Esophagus muscularis mucosa (tissue), 4 donors: ENCODE results near the gene PHF23. TPM values are rescaled to one million over a fixed set of nuclear protein-coding genes. Genes with fewer than 3 reads are reported as not detected.

Source experiments
- DNase-seq: peaks from one replicate; pipeline ENCODE4 v3.0.0-alpha.2; 2017; ENCODE audit errors: extremely low spot score
- H3K27ac ChIP-seq, 4 donors: fragments of 200-600 bp; sonication (generic); replicated peaks in 1 of 4; 1 replicate in 3 of 4; 2 replicates in 1 of 4; pipeline ENCODE4 v1.5.1; 2016 to 2019; ENCODE audit warnings: mild to moderate bottlenecking in 1 of 4
- H3K27me3 ChIP-seq, 4 donors: fragments of 200-600 bp; sonication (generic); one replicate each; pipeline versions ENCODE4 v1.5.1 to v1.6.0; 2016 to 2019
- H3K36me3 ChIP-seq, 4 donors: fragments of 200-600 bp; sonication (generic); one replicate each; pipeline ENCODE4 v1.5.1; 2016 to 2019
- H3K4me1 ChIP-seq, 4 donors: fragments of 200-600 bp; sonication (generic); one replicate each; pipeline ENCODE4 v1.5.1; 2016 to 2019
- H3K4me3 ChIP-seq, 4 donors: fragments of 200-600 bp; sonication (generic); 1 replicate in 2 of 4; 2 replicates in 2 of 4; pipeline ENCODE4 v1.5.1; 2016 to 2019; ENCODE audit warnings: mild to moderate bottlenecking in 4 of 4, moderate library complexity in 1 of 4
- H3K9me3 ChIP-seq, 4 donors: fragments of 200-600 bp; sonication (generic); 1 replicate in 3 of 4; 2 replicates in 1 of 4; pipeline ENCODE4 v1.5.1; 2016 to 2019
- CTCF ChIP-seq, 3 experiments: fragments of 200-600 bp in 2 of 3; fragments of 450-650 bp in 1 of 3; sonication (generic) in 2 of 3; IDR thresholded peaks; one replicate each; pipeline ENCODE4 v1.5.1; 2017 to 2019; ENCODE audit warnings: antibody characterized with exemption in 3 of 3, mild to moderate bottlenecking in 2 of 3, moderate library complexity in 1 of 3
- EP300 ChIP-seq: sonication (generic); formaldehyde crosslinking; IDR thresholded peaks from one replicate; pipeline ENCODE4 v1.6.1; 2017; ENCODE audit warnings: antibody characterized with exemption
- POLR2A ChIP-seq: fragments of 450-650 bp; IDR thresholded peaks from one replicate; pipeline ENCODE4 v1.6.1; 2017; ENCODE audit warnings: antibody characterized with exemption, moderate library complexity, mild to moderate bottlenecking, low read depth
- POLR2AphosphoS5 ChIP-seq, 2 donors: sonication (generic); formaldehyde crosslinking; IDR thresholded peaks; one replicate each; pipeline ENCODE4 v1.6.1; 2017; ENCODE audit warnings: antibody characterized with exemption in 2 of 2
- WGBS: methylation state at CpG from one replicate; pipeline ENCODE4 v1.1.5; 2018; 5-methylcytosine and 5-hydroxymethylcytosine counted together
- intact Hi-C: fragments of 100-400 bp; cut with DNase I; formaldehyde crosslinking; loops from one replicate; pipeline ENCODE4 v1.15.1; 2023
- total RNA-seq, 4 donors: library from RNA; depleted of rRNA; stranded (reverse); fragments of >200 nt; gene quantifications; one replicate each; pipeline versions ENCODE4 v1.1.0 to v1.2.1, GENCODE V29; 2016

The PHF23 gene
- total RNA-seq, 4 donors from 2014 or later, result 21.6 to 38.1 (median 24.8) TPM

- peak overlapping the region in 2 of 4 donors; percentile 19 to 22 for H3K27ac ChIP-seq
- intact Hi-C loops, result no loop called here
- H3K27me3 ChIP-seq, result no peaks in the 10 kb centered on the region
- H3K36me3 ChIP-seq, result peaks cover 0 to 17% (median 14%) of the 10 kb centered on the region in 4 donors
- no peak for DNase-seq
- no peak overlapping the region for H3K4me3 ChIP-seq
- 73% methylated on average over 24 of the region's 24 CpGs for whole genome bisulfite sequencing
- H3K9me3 ChIP-seq, result no peaks in the 10 kb centered on the region
- TF ChIP-seq POLR2AphosphoS5 (IDR thresholded peaks at IDR 0.05) (no peak), EP300 (no peak), CTCF (IDR thresholded peaks at IDR 0.05) (no peak)
- H3K4me1 ChIP-seq, result peaks cover 17 to 58% (median 56%) of the 10 kb centered on the region in 4 donors
Observed at GRCh38 chr17:7207120-7208001, 31.9 kb downstream of the PHF23 start.

GRCh38 chr17:7205561-7205960 lies 33.7 kb downstream of the PHF23 start:
- intact Hi-C loops, result no loop called here
- Histone ChIP-seq H3K27me3 (no peaks in the 10 kb centered on the region), H3K4me3 (peak overlapping the region; percentile 59 to 76 (median 62)), H3K4me1 (peaks cover 14 to 45% (median 39%) of the 10 kb centered on the region in 4 donors), H3K27ac (peak overlapping the region; percentile 72 to 81 (median 77)), H3K36me3 (peaks cover 6 to 32% (median 29%) of the 10 kb centered on the region in 4 donors), H3K9me3 (no peaks in the 10 kb centered on the region)
- TF ChIP-seq POLR2AphosphoS5 (IDR thresholded peaks at IDR 0.05) (no peak), EP300 (no peak), POLR2A (no peak), CTCF (IDR thresholded peaks at IDR 0.05) (no peak)
- no peak for DNase-seq
- WGBS, result 43% methylated on average over 15 of the region's 15 CpGs

GRCh38 chr17:7204828-7205461 lies 34.3 kb downstream of the PHF23 start:
- WGBS, result 2% methylated on average over 17 of the region's 34 CpGs
- H3K4me1 ChIP-seq, result peaks cover 14 to 45% (median 38%) of the 10 kb centered on the region in 4 donors
- DNase-seq, result peak; percentile 95
- peak overlapping the region; percentile 59 to 76 (median 62) for H3K4me3 ChIP-seq
- H3K36me3 ChIP-seq, result peaks cover 6 to 32% (median 29%) of the 10 kb centered on the region in 4 donors
- intact Hi-C loops, result no loop called here
- H3K27ac ChIP-seq, result peak overlapping the region; percentile 72 to 81 (median 77)
- no peaks in the 10 kb centered on the region for H3K27me3 ChIP-seq
- TF ChIP-seq EP300, result no peak
- peak in 1 of 3 experiments; percentile 5 for TF ChIP-seq CTCF (IDR thresholded peaks at IDR 0.05)
- no peak for TF ChIP-seq POLR2A
- TF ChIP-seq POLR2AphosphoS5 (IDR thresholded peaks at IDR 0.05), result peak; percentile 77
- H3K9me3 ChIP-seq, result no peaks in the 10 kb centered on the region

- H3K4me3 ChIP-seq, result peak overlapping the region; percentile 59 to 76 (median 62)
- DNase-seq, result no peak
Observed at GRCh38 chr17:7204336-7204735, 34.9 kb downstream of the PHF23 start.

GRCh38 chr17:7203391-7203790 lies 35.9 kb downstream of the PHF23 start:
- no peak for DNase-seq
- Histone ChIP-seq H3K9me3 (no peaks in the 10 kb centered on the region), H3K27ac (no peak overlapping the region), H3K27me3 (no peaks in the 10 kb centered on the region), H3K4me1 (peaks cover 14 to 43% (median 37%) of the 10 kb centered on the region in 4 donors), H3K4me3 (no peak overlapping the region), H3K36me3 (peaks cover 6 to 41% (median 32%) of the 10 kb centered on the region in 4 donors)
- 93% methylated on average over 9 of the region's 16 CpGs for WGBS
- intact Hi-C loops, result no loop called here
- no peak for TF ChIP-seq POLR2AphosphoS5 (IDR thresholded peaks at IDR 0.05)
- TF ChIP-seq POLR2A, result no peak
- TF ChIP-seq EP300, result no peak
- no peak for TF ChIP-seq CTCF (IDR thresholded peaks at IDR 0.05)

More at GRCh38 chr17:7204336-7204735, 34.9 kb downstream of the PHF23 start:
- Histone ChIP-seq H3K9me3 (no peaks in the 10 kb centered on the region), H3K36me3 (peaks cover 6 to 34% (median 30%) of the 10 kb centered on the region in 4 donors), H3K27me3 (no peaks in the 10 kb centered on the region), H3K4me1 (peaks cover 14 to 45% (median 38%) of the 10 kb centered on the region in 4 donors), H3K27ac (peak overlapping the region; percentile 72 to 81 (median 77))
- TF ChIP-seq EP300, result no peak
- TF ChIP-seq POLR2AphosphoS5 (IDR thresholded peaks at IDR 0.05), result no peak
- TF ChIP-seq POLR2A, result no peak
- intact Hi-C loops, result no loop called here
- WGBS, result 80% methylated on average over 13 of the region's 15 CpGs
